ENCODE data around the gene BCAR3.

Gene BCAR3

GRCh38 chr1:93549811-93550210 is 131.8 kb downstream of the BCAR3 start:
- intact Hi-C loops (cut with micrococcal nuclease), result loop anchor here (10.0 kb wide), 2 partner anchors 55 to 95 kb away; no protein-coding TSS in a partner anchor
- Mint-ChIP-seq H3K27ac (no peak overlapping the region), H3K9me3 (no peaks in the 10 kb centered on the region), H3K4me3 (no peak overlapping the region), H3K36me3 (ENCODE audit: low read depth) (peaks cover 11% of the 10 kb centered on the region), H3K4me1 (ENCODE audit: low read depth) (peaks cover 25% of the 10 kb centered on the region), H3K27me3 (no peaks in the 10 kb centered on the region)

- Mint-ChIP-seq H3K9me3 (no peaks in the 10 kb centered on the region), H3K27me3 (no peaks in the 10 kb centered on the region), H3K4me3 (no peak overlapping the region), H3K4me1 (ENCODE audit: low read depth) (peaks cover 23% of the 10 kb centered on the region), H3K36me3 (ENCODE audit: low read depth) (peaks cover 11% of the 10 kb centered on the region), H3K27ac (no peak overlapping the region)
- intact Hi-C loops (cut with micrococcal nuclease), result loop anchor here (10.0 kb wide), 1 partner anchor 54 kb away; no protein-coding TSS in a partner anchor
Observed at GRCh38 chr1:93549131-93549530, 132.5 kb downstream of the BCAR3 start.

GRCh38 chr1:93546162-93546863 is 135.3 kb downstream of the BCAR3 start:
- no peaks in the 10 kb centered on the region for H3K27me3 Mint-ChIP-seq
- peaks cover 7% of the 10 kb centered on the region for H3K4me1 Mint-ChIP-seq (ENCODE audit: low read depth)
- intact Hi-C loops (cut with micrococcal nuclease), result loop anchor here (10.0 kb wide), 1 partner anchor 52 kb away; no protein-coding TSS in a partner anchor
- peaks cover 11% of the 10 kb centered on the region for H3K36me3 Mint-ChIP-seq (ENCODE audit: low read depth)
- H3K4me3 Mint-ChIP-seq, result no peak overlapping the region
- no peaks in the 10 kb centered on the region for H3K9me3 Mint-ChIP-seq
- H3K27ac Mint-ChIP-seq, result no peak overlapping the region

- H3K36me3 Mint-ChIP-seq (ENCODE audit: low read depth), result peaks cover 4% of the 10 kb centered on the region
- no peaks in the 10 kb centered on the region for H3K27me3 Mint-ChIP-seq
- H3K4me1 Mint-ChIP-seq (ENCODE audit: low read depth), result no peaks in the 10 kb centered on the region
- H3K4me3 Mint-ChIP-seq, result no peak overlapping the region
- no peak overlapping the region for H3K27ac Mint-ChIP-seq
- intact Hi-C loops (cut with micrococcal nuclease), result loop anchor here (10.0 kb wide), 1 partner anchor 48 kb away; no protein-coding TSS in a partner anchor
- H3K9me3 Mint-ChIP-seq, result no peaks in the 10 kb centered on the region
Observed at GRCh38 chr1:93542398-93542797, 139.2 kb downstream of the BCAR3 start.

GRCh38 chr1:93541045-93541444 is 140.6 kb downstream of the BCAR3 start:
- Mint-ChIP-seq H3K4me3 (no peak overlapping the region), H3K27me3 (no peaks in the 10 kb centered on the region), H3K4me1 (ENCODE audit: low read depth) (no peaks in the 10 kb centered on the region), H3K27ac (no peak overlapping the region), H3K36me3 (ENCODE audit: low read depth) (no peaks in the 10 kb centered on the region), H3K9me3 (no peaks in the 10 kb centered on the region)
- intact Hi-C loops (cut with micrococcal nuclease), result loop anchor here (10.0 kb wide), 1 partner anchor 46 kb away; no protein-coding TSS in a partner anchor

GRCh38 chr1:93537924-93538323 is 143.7 kb downstream of the BCAR3 start:
- H3K27me3 Mint-ChIP-seq, result no peaks in the 10 kb centered on the region
- no peaks in the 10 kb centered on the region for H3K4me1 Mint-ChIP-seq (ENCODE audit: low read depth)

GRCh38 chr1:93537396-93537795 is 144.2 kb downstream of the BCAR3 start:
- H3K27me3 Mint-ChIP-seq, result no peaks in the 10 kb centered on the region
- intact Hi-C loops (cut with micrococcal nuclease), result no loop called here
- H3K36me3 Mint-ChIP-seq (ENCODE audit: low read depth), result no peaks in the 10 kb centered on the region
- H3K9me3 Mint-ChIP-seq, result no peaks in the 10 kb centered on the region
- H3K4me1 Mint-ChIP-seq (ENCODE audit: low read depth), result no peaks in the 10 kb centered on the region
- no peak overlapping the region for H3K27ac Mint-ChIP-seq
- no peak overlapping the region for H3K4me3 Mint-ChIP-seq

More at GRCh38 chr1:93537924-93538323, 143.7 kb downstream of the BCAR3 start:
- no peaks in the 10 kb centered on the region for H3K36me3 Mint-ChIP-seq (ENCODE audit: low read depth)
- no peak overlapping the region for H3K27ac Mint-ChIP-seq
- no peaks in the 10 kb centered on the region for H3K9me3 Mint-ChIP-seq
- intact Hi-C loops (cut with micrococcal nuclease), result no loop called here
- no peak overlapping the region for H3K4me3 Mint-ChIP-seq

- Mint-ChIP-seq H3K9me3 (no peaks in the 10 kb centered on the region), H3K4me1 (ENCODE audit: low read depth) (no peaks in the 10 kb centered on the region), H3K27ac (no peak overlapping the region), H3K27me3 (no peaks in the 10 kb centered on the region), H3K36me3 (ENCODE audit: low read depth) (peaks cover 5% of the 10 kb centered on the region), H3K4me3 (no peak overlapping the region)
- intact Hi-C loops (cut with micrococcal nuclease), result no loop called here
Observed at GRCh38 chr1:93533677-93534076, 148.0 kb downstream of the BCAR3 start.

- Mint-ChIP-seq H3K27me3 (no peaks in the 10 kb centered on the region), H3K9me3 (no peaks in the 10 kb centered on the region), H3K27ac (no peak overlapping the region), H3K4me1 (ENCODE audit: low read depth) (peaks cover 6% of the 10 kb centered on the region), H3K4me3 (no peak overlapping the region), H3K36me3 (ENCODE audit: low read depth) (peaks cover 5% of the 10 kb centered on the region)
- intact Hi-C loops (cut with micrococcal nuclease), result no loop called here
Observed at GRCh38 chr1:93532780-93533378, 148.8 kb downstream of the BCAR3 start.

GRCh38 chr1:93531193-93531592 is 150.4 kb downstream of the BCAR3 start:
- H3K4me1 Mint-ChIP-seq (ENCODE audit: low read depth), result peaks cover 8% of the 10 kb centered on the region
- intact Hi-C loops (cut with micrococcal nuclease), result no loop called here
- no peak overlapping the region for H3K27ac Mint-ChIP-seq
- H3K27me3 Mint-ChIP-seq, result no peaks in the 10 kb centered on the region
- H3K9me3 Mint-ChIP-seq, result no peaks in the 10 kb centered on the region
- peaks cover 5% of the 10 kb centered on the region for H3K36me3 Mint-ChIP-seq (ENCODE audit: low read depth)
- H3K4me3 Mint-ChIP-seq, result no peak overlapping the region

GRCh38 chr1:93528412-93528811 is 153.2 kb downstream of the BCAR3 start:
- H3K27ac Mint-ChIP-seq, result no peak overlapping the region
- no peak overlapping the region for H3K4me3 Mint-ChIP-seq
- H3K9me3 Mint-ChIP-seq, result no peaks in the 10 kb centered on the region
- no peaks in the 10 kb centered on the region for H3K27me3 Mint-ChIP-seq
- intact Hi-C loops (cut with micrococcal nuclease), result no loop called here
- H3K36me3 Mint-ChIP-seq (ENCODE audit: low read depth), result peaks cover 5% of the 10 kb centered on the region
- H3K4me1 Mint-ChIP-seq (ENCODE audit: low read depth), result peaks cover 8% of the 10 kb centered on the region

- peaks cover 8% of the 10 kb centered on the region for H3K4me1 Mint-ChIP-seq (ENCODE audit: low read depth)
- H3K27me3 Mint-ChIP-seq, result no peaks in the 10 kb centered on the region
- no peak overlapping the region for H3K27ac Mint-ChIP-seq
- intact Hi-C loops (cut with micrococcal nuclease), result no loop called here
- H3K4me3 Mint-ChIP-seq, result no peak overlapping the region
- no peaks in the 10 kb centered on the region for H3K9me3 Mint-ChIP-seq
- H3K36me3 Mint-ChIP-seq (ENCODE audit: low read depth), result peaks cover 3% of the 10 kb centered on the region
Observed at GRCh38 chr1:93526431-93526830, 155.2 kb downstream of the BCAR3 start.

- no peaks in the 10 kb centered on the region for H3K9me3 Mint-ChIP-seq
- no peak overlapping the region for H3K4me3 Mint-ChIP-seq
- no peaks in the 10 kb centered on the region for H3K27me3 Mint-ChIP-seq
- H3K36me3 Mint-ChIP-seq (ENCODE audit: low read depth), result no peaks in the 10 kb centered on the region
- H3K4me1 Mint-ChIP-seq (ENCODE audit: low read depth), result peaks cover 8% of the 10 kb centered on the region
- intact Hi-C loops (cut with micrococcal nuclease), result no loop called here
- no peak overlapping the region for H3K27ac Mint-ChIP-seq
Observed at GRCh38 chr1:93525431-93525830, 156.2 kb downstream of the BCAR3 start.

GRCh38 chr1:93522721-93523120 is 158.9 kb downstream of the BCAR3 start:
- Mint-ChIP-seq H3K27ac (no peak overlapping the region), H3K4me3 (no peak overlapping the region), H3K27me3 (no peaks in the 10 kb centered on the region), H3K9me3 (no peaks in the 10 kb centered on the region), H3K4me1 (ENCODE audit: low read depth) (peaks cover 11% of the 10 kb centered on the region), H3K36me3 (ENCODE audit: low read depth) (no peaks in the 10 kb centered on the region)
- intact Hi-C loops (cut with micrococcal nuclease), result no loop called here

All from dendritic cell treated with granulocyte-macrophage colony-stimulating factor and Interleukin-4, amounts not matched to agents 40 ng/mL and 50 ng/mL, for 4 days (primary cell).